HepG2 (cell line): ENCODE results near the gene BTBD19. TPM values are rescaled to one million over a fixed set of nuclear protein-coding genes. Genes with fewer than 3 reads are reported as not detected.

Experiments used
- AGO1 ChIP-seq: fragments of 200-400 bp; formaldehyde crosslinking; IDR thresholded peaks from 2 replicates; pipeline ENCODE4 v1.6.1; 2017; ENCODE audit warnings: mild to moderate bottlenecking, low read depth, low read length, moderate library complexity; ENCODE audit not compliant: poor library complexity, severe bottlenecking
- AKAP8 ChIP-seq: sonication (generic); formaldehyde crosslinking; IDR thresholded peaks from 2 replicates; pipeline ENCODE4 v1.5.1; 2020; ENCODE audit warnings: mild to moderate bottlenecking, missing genetic modification reagents
- DR1 ChIP-seq: sonication (generic); formaldehyde crosslinking; IDR thresholded peaks from 2 replicates; pipeline ENCODE4 v1.8.0; 2021; ENCODE audit warnings: mild to moderate bottlenecking, missing genetic modification reagents, inconsistent platforms
- FOXJ3 ChIP-seq: sonication (generic); formaldehyde crosslinking; IDR thresholded peaks from 2 replicates; pipeline ENCODE4 v1.4.0; 2020; ENCODE audit warnings: missing genetic modification reagents, mild to moderate bottlenecking, borderline replicate concordance
- GATAD1 ChIP-seq: IDR thresholded peaks from 2 replicates; pipeline ENCODE4 v1.6.1; 2016; ENCODE audit warnings: missing genetic modification reagents, missing compliant biosample characterization
- GLI4 ChIP-seq: sonication (generic); formaldehyde crosslinking; IDR thresholded peaks from 2 replicates; pipeline ENCODE4 v1.5.1; 2020; ENCODE audit warnings: missing genetic modification reagents, mild to moderate bottlenecking, moderate library complexity, borderline replicate concordance
- HOXA7 ChIP-seq: sonication (generic); formaldehyde crosslinking; IDR thresholded peaks from 2 replicates; pipeline ENCODE4 v1.8.1; 2022; ENCODE audit warnings: mild to moderate bottlenecking, missing genetic modification reagents, moderate library complexity
- JARID2 ChIP-seq: sonication (generic); formaldehyde crosslinking; IDR thresholded peaks from 2 replicates; pipeline ENCODE4 v1.8.1; 2023; ENCODE audit warnings: missing genetic modification reagents, inconsistent platforms; ENCODE audit not compliant: insufficient replicate concordance
- KAT2B ChIP-seq: fragments of 150-350 bp; IDR thresholded peaks from 2 replicates; pipeline ENCODE4 v1.6.1; 2014; ENCODE audit warnings: low read depth, low read length, borderline replicate concordance
- KLF13 ChIP-seq: sonication (generic); formaldehyde crosslinking; IDR thresholded peaks from 2 replicates; pipeline ENCODE4 v1.4.0; 2020; ENCODE audit warnings: mild to moderate bottlenecking, missing genetic modification reagents
- NFE2 ChIP-seq: sonication (generic); formaldehyde crosslinking; IDR thresholded peaks from 2 replicates; pipeline ENCODE4 v1.4.0; 2020; ENCODE audit warnings: missing genetic modification reagents
- NFIC ChIP-seq: IDR thresholded peaks from 2 replicates; pipeline ENCODE4 v1.6.1; 2012; ENCODE audit warnings: mild to moderate bottlenecking, low read length, inconsistent platforms
- ONECUT2 ChIP-seq: sonication (generic); formaldehyde crosslinking; IDR thresholded peaks from 2 replicates; pipeline ENCODE4 v1.4.0; 2020; ENCODE audit warnings: missing genetic modification reagents
- RFX5 ChIP-seq: IDR thresholded peaks from 2 replicates; pipeline ENCODE4 v1.6.1; 2011; ENCODE audit warnings: low read depth, low read length, improper control_type of control experiment
- RFXANK ChIP-seq: IDR thresholded peaks from 2 replicates; pipeline ENCODE4 v1.6.1; 2016
- RFXAP ChIP-seq: sonication (generic); formaldehyde crosslinking; IDR thresholded peaks from 2 replicates; pipeline ENCODE4 v1.4.0; 2020; ENCODE audit warnings: missing genetic modification reagents, borderline replicate concordance
- SALL1 ChIP-seq: sonication (generic); formaldehyde crosslinking; IDR thresholded peaks from 2 replicates; pipeline ENCODE4 v1.8.0; 2022; ENCODE audit warnings: mild to moderate bottlenecking, missing genetic modification reagents
- SP1 ChIP-seq, 2 experiments: fragments of 450-650 bp in 1 of 2; sonication (generic) in 1 of 2; formaldehyde crosslinking in 1 of 2; IDR thresholded peaks; 2 replicates each; pipeline versions ENCODE4 v1.4.0 to v1.6.1; 2016 to 2020; ENCODE audit warnings: missing genetic modification reagents in 1 of 2
- SP5 ChIP-seq: IDR thresholded peaks from 2 replicates; pipeline ENCODE4 v1.6.1; 2016; ENCODE audit warnings: low read depth, borderline replicate concordance
- SRSF1 ChIP-seq: fragments of 200-400 bp; formaldehyde crosslinking; optimal IDR thresholded peaks from 2 replicates; pipeline ENCODE3; 2017; ENCODE audit warnings: mild to moderate bottlenecking, low read depth, low read length, moderate library complexity
- ZFAT ChIP-seq: sonication (generic); formaldehyde crosslinking; conservative IDR thresholded peaks from 2 replicates; pipeline ENCODE4 v1.8.1; 2023; ENCODE audit warnings: missing genetic modification reagents, inconsistent platforms
- ZFP36L1 ChIP-seq: sonication (generic); formaldehyde crosslinking; IDR thresholded peaks from 2 replicates; pipeline ENCODE4 v1.8.0; 2022; ENCODE audit warnings: mild to moderate bottlenecking, missing genetic modification reagents, moderate library complexity
- ZNF101 ChIP-seq: sonication (generic); formaldehyde crosslinking; IDR thresholded peaks from 2 replicates; pipeline ENCODE4 v1.4.0; 2020; ENCODE audit warnings: mild to moderate bottlenecking, low read depth, missing genetic modification reagents, borderline replicate concordance
- ZNF430 ChIP-seq: sonication (generic); formaldehyde crosslinking; IDR thresholded peaks from 2 replicates; pipeline ENCODE4 v1.9.0; 2021; ENCODE audit warnings: mild to moderate bottlenecking, missing genetic modification reagents
- ZNF446 ChIP-seq: sonication (generic); formaldehyde crosslinking; IDR thresholded peaks from 2 replicates; pipeline ENCODE4 v1.5.0; 2020; ENCODE audit warnings: mild to moderate bottlenecking, missing genetic modification reagents
- ZNF562 ChIP-seq: sonication (generic); formaldehyde crosslinking; IDR thresholded peaks from 2 replicates; pipeline ENCODE4 v1.8.0; 2022; ENCODE audit warnings: missing genetic modification reagents, borderline replicate concordance
- ZNF670 ChIP-seq: sonication (generic); formaldehyde crosslinking; IDR thresholded peaks from 2 replicates; pipeline ENCODE4 v1.8.0; 2022; ENCODE audit warnings: mild to moderate bottlenecking, missing genetic modification reagents, borderline replicate concordance
- ZSCAN25 ChIP-seq: sonication (generic); formaldehyde crosslinking; IDR thresholded peaks from 2 replicates; pipeline ENCODE4 v1.8.0; 2022; ENCODE audit warnings: mild to moderate bottlenecking, missing genetic modification reagents
- polyA plus RNA-seq, 8 experiments: library from polyadenylated mRNA; depleted of rRNA in 3 of 8; stranded (reverse) in 7 of 8; unstranded in 1 of 8; fragments of >200 nt; fragmentation: Illumina TruSeq in 4 of 8; extraction: Trizol in 4 of 8; gene quantifications; 2 replicates each; pipeline versions ENCODE4 v1.2.1 to v1.2.3, GENCODE V29; 2011 to 2016; ENCODE audit warnings: low read depth in 4 of 8, missing spikeins in 1 of 8, mixed read lengths in 1 of 8; ENCODE audit not compliant: insufficient read depth in 1 of 8
- total RNA-seq, 5 experiments: library from RNA; depleted of rRNA; stranded (reverse); fragments of >200 nt; fragmentation: Illumina TruSeq; extraction: Trizol; gene quantifications; 2 replicates each; pipeline ENCODE4 v1.2.3, GENCODE V29; 2016; ENCODE audit warnings: low read depth in 1 of 5
- TF ChIP-seq, protein P1 (sequence below): sonication (generic); formaldehyde crosslinking; IDR thresholded peaks from 2 replicates; pipeline ENCODE4 v1.4.0; 2020; ENCODE audit warnings: missing genetic modification reagents
- TF ChIP-seq, protein P2 (sequence below): sonication (generic); formaldehyde crosslinking; IDR thresholded peaks from 2 replicates; pipeline ENCODE4 v1.5.1; 2020; ENCODE audit warnings: missing genetic modification reagents, mild to moderate bottlenecking, borderline replicate concordance

The BTBD19 gene
- total and polyA plus RNA-seq, 2 of the 13 experiments (the other 11 are each of a cell fraction or from before 2014, with no cell fraction given), result 2.7 to 6.7 TPM

- no peak for TF ChIP-seq GLI4 (CRISPR knock-in tag)
- peak; percentile 33; the same call in 1 of the 2 replicates for TF ChIP-seq NFIC
- TF ChIP-seq ZNF446 (CRISPR knock-in tag), result peak; percentile 80; the same call in 1 of the 2 replicates
- TF ChIP-seq, protein P1, sequence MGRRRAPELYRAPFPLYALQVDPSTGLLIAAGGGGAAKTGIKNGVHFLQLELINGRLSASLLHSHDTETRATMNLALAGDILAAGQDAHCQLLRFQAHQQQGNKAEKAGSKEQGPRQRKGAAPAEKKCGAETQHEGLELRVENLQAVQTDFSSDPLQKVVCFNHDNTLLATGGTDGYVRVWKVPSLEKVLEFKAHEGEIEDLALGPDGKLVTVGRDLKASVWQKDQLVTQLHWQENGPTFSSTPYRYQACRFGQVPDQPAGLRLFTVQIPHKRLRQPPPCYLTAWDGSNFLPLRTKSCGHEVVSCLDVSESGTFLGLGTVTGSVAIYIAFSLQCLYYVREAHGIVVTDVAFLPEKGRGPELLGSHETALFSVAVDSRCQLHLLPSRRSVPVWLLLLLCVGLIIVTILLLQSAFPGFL, result no peak
- TF ChIP-seq GATAD1, result peak; percentile 48
- 0 out of 2 replicates have a peak, but pooled peaks have one; percentile 32 for TF ChIP-seq RFXANK (CRISPR knock-in tag)
- TF ChIP-seq HOXA7 (CRISPR knock-in tag), result no peak
- TF ChIP-seq RFXAP (CRISPR knock-in tag), result no peak; the same call in 1 of the 2 replicates
- TF ChIP-seq FOXJ3 (CRISPR knock-in tag), result peak; percentile 100
- peak; percentile 81; the same call in 1 of the 2 replicates for TF ChIP-seq ZSCAN25 (CRISPR knock-in tag)
- peak; percentile 95 for TF ChIP-seq SP5 (CRISPR knock-in tag)
- no peak for TF ChIP-seq SRSF1
- TF ChIP-seq ZFP36L1 (CRISPR knock-in tag), result peak; percentile 94
- TF ChIP-seq KLF13 (CRISPR knock-in tag), result 0 out of 2 replicates have a peak, but pooled peaks have one; percentile 49
- TF ChIP-seq SALL1, result peak; percentile 92
- no peak for TF ChIP-seq JARID2 (CRISPR knock-in tag)
- no peak for TF ChIP-seq DR1
- no peak for TF ChIP-seq ZFAT (CRISPR knock-in tag)
- TF ChIP-seq NFE2 (CRISPR knock-in tag), result no peak
- no peak for TF ChIP-seq ZNF101 (CRISPR knock-in tag)
- peak; percentile 98 for TF ChIP-seq ZNF430 (CRISPR knock-in tag)
- TF ChIP-seq SP1 (IDR thresholded peaks at IDR 0.05), result no peak
- TF ChIP-seq SP1 (CRISPR knock-in tag; IDR thresholded peaks at IDR 0.05), result peak; percentile 60; the same call in 1 of the 2 replicates
- peak; percentile 76; the same call in 1 of the 2 replicates for TF ChIP-seq RFX5
- TF ChIP-seq ONECUT2, result no peak
- peak; percentile 98 for TF ChIP-seq ZNF670 (CRISPR knock-in tag)
- TF ChIP-seq KAT2B, result no peak
- no peak for TF ChIP-seq ZNF562 (CRISPR knock-in tag)
- TF ChIP-seq, protein P2, sequence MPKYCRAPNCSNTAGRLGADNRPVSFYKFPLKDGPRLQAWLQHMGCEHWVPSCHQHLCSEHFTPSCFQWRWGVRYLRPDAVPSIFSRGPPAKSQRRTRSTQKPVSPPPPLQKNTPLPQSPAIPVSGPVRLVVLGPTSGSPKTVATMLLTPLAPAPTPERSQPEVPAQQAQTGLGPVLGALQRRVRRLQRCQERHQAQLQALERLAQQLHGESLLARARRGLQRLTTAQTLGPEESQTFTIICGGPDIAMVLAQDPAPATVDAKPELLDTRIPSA (CRISPR knock-in tag), result no peak
- no peak for TF ChIP-seq AGO1
- peak; percentile 49; the same call in 1 of the 2 replicates for TF ChIP-seq AKAP8
These were observed 810 bp upstream of the BTBD19 start (continued) for GRCh38 chr1:44807364-44808062.
